Loucy (cell line): Measurements from ENCODE around the gene ITGB8.

Source experiments
- H2AFZ ChIP-seq: fragments of 200-600 bp; sonication (generic); 2 replicates; pipeline ENCODE4 v1.6.0; 2016; ENCODE audit warnings: antibody characterized with exemption, mild to moderate bottlenecking, low read length, moderate library complexity
- H3F3A ChIP-seq: fragments of 200-600 bp; 2 replicates; pipeline ENCODE4 v1.6.0; 2016; ENCODE audit warnings: antibody characterized with exemption, low read depth, mild to moderate bottlenecking
- H3K27me3 ChIP-seq: fragments of 200-600 bp; sonication (generic); 2 replicates; pipeline ENCODE4 v1.6.1; 2014; ENCODE audit warnings: low read length, mild to moderate bottlenecking; ENCODE audit not compliant: insufficient read depth, poor library complexity, severe bottlenecking
- H3K36me3 ChIP-seq: fragments of 200-600 bp; sonication (generic); 2 replicates; pipeline ENCODE4 v1.6.1; 2016; ENCODE audit warnings: low read length; ENCODE audit not compliant: insufficient read depth
- H3K4me1 ChIP-seq: fragments of 200-600 bp; sonication (generic); 2 replicates; pipeline ENCODE4 v1.5.1; 2014; ENCODE audit warnings: low read length, mild to moderate bottlenecking; ENCODE audit not compliant: insufficient read depth, poor library complexity, severe bottlenecking
- H3K4me2 ChIP-seq: fragments of 200-600 bp; sonication (generic); 2 replicates; pipeline ENCODE4 v1.6.0; 2014; ENCODE audit warnings: antibody characterized with exemption, low read length, low read depth, mild to moderate bottlenecking; ENCODE audit not compliant: poor library complexity, severe bottlenecking
- H3K4me3 ChIP-seq: fragments of 200-600 bp; sonication (generic); 2 replicates; pipeline ENCODE4 v1.5.1; 2014; ENCODE audit warnings: low read length, mild to moderate bottlenecking, mixed read lengths; ENCODE audit not compliant: poor library complexity, severe bottlenecking
- H3K79me2 ChIP-seq: fragments of 200-600 bp; sonication (generic); 2 replicates; pipeline ENCODE4 v1.6.1; 2014; ENCODE audit warnings: low read length; ENCODE audit not compliant: insufficient read depth
- H3K9ac ChIP-seq: fragments of 200-600 bp; sonication (generic); 2 replicates; pipeline ENCODE4 v1.6.0; 2014; ENCODE audit warnings: mild to moderate bottlenecking, low read depth, low read length, moderate library complexity; ENCODE audit not compliant: poor library complexity, severe bottlenecking
- H3K9me2 ChIP-seq: fragments of 200-600 bp; sonication (generic); replicated peaks from 2 replicates; pipeline ENCODE4 v1.6.1; 2016; ENCODE audit warnings: low read depth, low read length, mixed read lengths
- H3K9me3 ChIP-seq: fragments of 200-600 bp; sonication (generic); 2 replicates; pipeline ENCODE4 v1.6.1; 2014; ENCODE audit warnings: mild to moderate bottlenecking, antibody characterized with exemption, low read length, low read depth; ENCODE audit not compliant: insufficient read depth
- H4K20me1 ChIP-seq: fragments of 200-600 bp; sonication (generic); 2 replicates; pipeline ENCODE4 v1.6.0; 2014; ENCODE audit warnings: antibody characterized with exemption, low read length, mild to moderate bottlenecking; ENCODE audit not compliant: insufficient read depth, poor library complexity, severe bottlenecking
- EZH2phosphoT487 ChIP-seq: fragments of 200-600 bp; IDR thresholded peaks from 2 replicates; pipeline ENCODE4 v1.6.1; 2018; ENCODE audit warnings: antibody characterized with exemption, mild to moderate bottlenecking, moderate library complexity, borderline replicate concordance
- TF ChIP-seq, protein P1 (sequence below): fragments of 200-600 bp; sonication (generic); conservative IDR thresholded peaks from 2 replicates; pipeline ENCODE4 v1.5.1; 2014; ENCODE audit warnings: mild to moderate bottlenecking, antibody characterized with exemption, low read length

ITGB8 gene

GRCh38 chr7:20440472-20441105 is 109.9 kb downstream of the ITGB8 start:
- no peak for TF ChIP-seq EZH2phosphoT487
- TF ChIP-seq, protein P1, sequence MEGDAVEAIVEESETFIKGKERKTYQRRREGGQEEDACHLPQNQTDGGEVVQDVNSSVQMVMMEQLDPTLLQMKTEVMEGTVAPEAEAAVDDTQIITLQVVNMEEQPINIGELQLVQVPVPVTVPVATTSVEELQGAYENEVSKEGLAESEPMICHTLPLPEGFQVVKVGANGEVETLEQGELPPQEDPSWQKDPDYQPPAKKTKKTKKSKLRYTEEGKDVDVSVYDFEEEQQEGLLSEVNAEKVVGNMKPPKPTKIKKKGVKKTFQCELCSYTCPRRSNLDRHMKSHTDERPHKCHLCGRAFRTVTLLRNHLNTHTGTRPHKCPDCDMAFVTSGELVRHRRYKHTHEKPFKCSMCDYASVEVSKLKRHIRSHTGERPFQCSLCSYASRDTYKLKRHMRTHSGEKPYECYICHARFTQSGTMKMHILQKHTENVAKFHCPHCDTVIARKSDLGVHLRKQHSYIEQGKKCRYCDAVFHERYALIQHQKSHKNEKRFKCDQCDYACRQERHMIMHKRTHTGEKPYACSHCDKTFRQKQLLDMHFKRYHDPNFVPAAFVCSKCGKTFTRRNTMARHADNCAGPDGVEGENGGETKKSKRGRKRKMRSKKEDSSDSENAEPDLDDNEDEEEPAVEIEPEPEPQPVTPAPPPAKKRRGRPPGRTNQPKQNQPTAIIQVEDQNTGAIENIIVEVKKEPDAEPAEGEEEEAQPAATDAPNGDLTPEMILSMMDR: peak; percentile 62
- H2AFZ ChIP-seq: no peak overlapping the region
- H3K9me2 ChIP-seq: no peaks in the 10 kb centered on the region
- H3K4me1 ChIP-seq: peaks cover 37% of the 10 kb centered on the region
- H3K36me3 ChIP-seq: no peaks in the 10 kb centered on the region
- no peaks in the 10 kb centered on the region for H3K27me3 ChIP-seq
- no peaks in the 10 kb centered on the region for H3F3A ChIP-seq
- no peaks in the 10 kb centered on the region for H4K20me1 ChIP-seq
- no peak overlapping the region for H3K4me2 ChIP-seq
- H3K9ac ChIP-seq: no peak overlapping the region
- H3K9me3 ChIP-seq: no peaks in the 10 kb centered on the region
- H3K79me2 ChIP-seq: no peaks in the 10 kb centered on the region
- H3K4me3 ChIP-seq: no peak overlapping the region

DNA sequence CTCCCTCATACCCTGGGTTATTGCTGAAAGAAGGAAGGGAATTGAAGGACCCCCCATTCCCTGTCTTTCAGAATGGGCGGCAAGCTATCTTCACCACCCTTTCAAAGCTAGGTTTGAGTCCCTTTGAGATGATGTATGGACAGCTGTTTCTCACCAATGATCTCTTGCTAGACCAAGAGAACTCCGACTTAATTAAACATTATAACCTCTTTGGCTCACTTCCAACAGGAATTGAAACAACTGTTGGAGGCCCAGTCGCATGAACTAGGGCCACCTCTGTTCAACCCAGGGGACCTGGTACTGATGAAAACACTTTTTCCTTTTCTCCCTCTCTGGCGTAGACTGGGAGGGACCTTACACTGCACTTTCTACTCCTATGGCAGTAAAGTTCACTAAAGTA is 110.6 kb downstream of the ITGB8 start:
- H3F3A ChIP-seq: no peaks in the 10 kb centered on the region

DNA sequence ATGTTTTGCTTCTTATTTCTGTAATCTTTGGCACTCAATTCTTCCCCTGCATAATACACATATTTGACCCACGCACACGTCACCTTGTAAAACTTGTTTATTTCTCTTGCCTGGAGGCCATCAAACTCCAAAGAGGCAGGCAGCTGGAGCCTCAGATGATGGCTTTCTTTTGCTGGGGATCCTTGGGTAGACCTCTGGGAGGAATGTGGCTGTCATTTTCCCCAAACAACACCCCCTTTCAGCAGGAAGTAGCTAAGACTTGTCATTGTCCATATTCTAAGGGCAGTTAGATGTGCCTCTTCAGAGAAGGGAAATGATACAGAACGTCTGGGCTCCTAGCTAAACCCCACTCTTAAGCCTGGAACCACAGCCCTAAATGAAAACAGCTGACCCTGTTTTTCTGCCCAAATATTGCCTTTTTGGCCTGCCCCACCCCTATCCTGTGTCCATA is 111.3 kb downstream of the ITGB8 start:
- no peak overlapping the region; the same call in 1 of the 2 replicates for H2AFZ ChIP-seq
- no peaks in the 10 kb centered on the region for H3K79me2 ChIP-seq
- H4K20me1 ChIP-seq: no peaks in the 10 kb centered on the region
- H3K4me1 ChIP-seq: peaks cover 31% of the 10 kb centered on the region
- H3K4me3 ChIP-seq: no peak overlapping the region
- H3K36me3 ChIP-seq: no peaks in the 10 kb centered on the region
- no peaks in the 10 kb centered on the region for H3K27me3 ChIP-seq
- no peak overlapping the region for H3K9ac ChIP-seq
- H3K9me2 ChIP-seq: no peaks in the 10 kb centered on the region
- H3K4me2 ChIP-seq: no peak overlapping the region
- TF ChIP-seq, protein P1: no peak
- TF ChIP-seq EZH2phosphoT487: no peak
- H3K9me3 ChIP-seq: no peaks in the 10 kb centered on the region
- no peaks in the 10 kb centered on the region for H3F3A ChIP-seq

More for the DNA sequence above, 110.6 kb downstream of the ITGB8 start:
- H3K27me3 ChIP-seq: no peaks in the 10 kb centered on the region
- H2AFZ ChIP-seq: no peak overlapping the region
- H3K9ac ChIP-seq: no peak overlapping the region
- H3K9me2 ChIP-seq: no peaks in the 10 kb centered on the region
- H3K36me3 ChIP-seq: no peaks in the 10 kb centered on the region
- H4K20me1 ChIP-seq: no peaks in the 10 kb centered on the region
- H3K4me3 ChIP-seq: no peak overlapping the region
- no peaks in the 10 kb centered on the region for H3K79me2 ChIP-seq
- peaks cover 37% of the 10 kb centered on the region for H3K4me1 ChIP-seq
- no peak for TF ChIP-seq EZH2phosphoT487
- TF ChIP-seq, protein P1: no peak
- no peaks in the 10 kb centered on the region for H3K9me3 ChIP-seq
- H3K4me2 ChIP-seq: no peak overlapping the region
